HepG2 (cell line): ENCODE measurements around the gene DUSP12. TPM values are rescaled to one million over a fixed set of nuclear protein-coding genes. Genes with fewer than 3 reads are reported as not detected.

Experiments
- E2F1 ChIP-seq: sonication (generic); formaldehyde crosslinking; IDR thresholded peaks from 2 replicates; pipeline ENCODE4 v1.5.0; 2020; ENCODE audit warnings: missing genetic modification reagents
- ELF4 ChIP-seq: sonication (generic); formaldehyde crosslinking; IDR thresholded peaks from 2 replicates; pipeline ENCODE4 v1.5.0; 2020; ENCODE audit warnings: missing genetic modification reagents, mild to moderate bottlenecking, moderate library complexity, borderline replicate concordance
- FOXA1 ChIP-seq, 2 experiments: fragments of 450-650 bp in 1 of 2; sonication (generic) in 1 of 2; formaldehyde crosslinking in 1 of 2; IDR thresholded peaks; 2 replicates each; pipeline versions ENCODE4 v1.4.0 to v1.6.1; 2016 to 2020; ENCODE audit warnings: missing genetic modification reagents in 1 of 2
- FOXK1 ChIP-seq: sonication (generic); formaldehyde crosslinking; IDR thresholded peaks from 2 replicates; pipeline ENCODE4 v1.4.0; 2020; ENCODE audit warnings: low read depth, missing genetic modification reagents, borderline replicate concordance
- HES4 ChIP-seq: sonication (generic); formaldehyde crosslinking; IDR thresholded peaks from 2 replicates; pipeline ENCODE4 v1.9.0; 2021; ENCODE audit warnings: mild to moderate bottlenecking, missing genetic modification reagents, borderline replicate concordance
- HOXA5 ChIP-seq: sonication (generic); formaldehyde crosslinking; IDR thresholded peaks from 2 replicates; pipeline ENCODE4 v1.4.0; 2020; ENCODE audit warnings: missing genetic modification reagents
- ISX ChIP-seq: sonication (generic); formaldehyde crosslinking; conservative IDR thresholded peaks from 2 replicates; pipeline ENCODE4 v1.5.0; 2020; ENCODE audit warnings: missing genetic modification reagents
- MAFG ChIP-seq: sonication (generic); formaldehyde crosslinking; IDR thresholded peaks from 2 replicates; pipeline ENCODE4 v1.5.1; 2020; ENCODE audit warnings: mild to moderate bottlenecking, missing genetic modification reagents
- MEF2D ChIP-seq: sonication (generic); formaldehyde crosslinking; IDR thresholded peaks from 2 replicates; pipeline ENCODE4 v1.5.1; 2020; ENCODE audit warnings: mild to moderate bottlenecking, missing genetic modification reagents
- POGZ ChIP-seq: sonication (generic); formaldehyde crosslinking; IDR thresholded peaks from 2 replicates; pipeline ENCODE4 v1.4.0; 2020; ENCODE audit warnings: mild to moderate bottlenecking, missing genetic modification reagents
- STAT5B ChIP-seq: sonication (generic); formaldehyde crosslinking; IDR thresholded peaks from 2 replicates; pipeline ENCODE4 v1.4.0; 2020; ENCODE audit warnings: missing genetic modification reagents
- THAP9 ChIP-seq: sonication (generic); formaldehyde crosslinking; IDR thresholded peaks from 2 replicates; pipeline ENCODE4; 2020; ENCODE audit warnings: missing genetic modification reagents, mild to moderate bottlenecking, borderline replicate concordance
- ZNF224 ChIP-seq: sonication (generic); formaldehyde crosslinking; IDR thresholded peaks from 2 replicates; pipeline ENCODE4 v1.5.0; 2020; ENCODE audit warnings: mild to moderate bottlenecking, missing genetic modification reagents
- ZNF24 ChIP-seq: fragments of 450-650 bp; IDR thresholded peaks from 2 replicates; pipeline ENCODE4 v1.6.1; 2017; ENCODE audit warnings: antibody characterized with exemption, mild to moderate bottlenecking
- ZNF264 ChIP-seq: sonication (generic); formaldehyde crosslinking; IDR thresholded peaks from 2 replicates; pipeline ENCODE4 v1.4.0; 2020; ENCODE audit warnings: missing genetic modification reagents
- ZNF350 ChIP-seq: sonication (generic); formaldehyde crosslinking; IDR thresholded peaks from 2 replicates; pipeline ENCODE4 v1.4.0; 2020; ENCODE audit warnings: mild to moderate bottlenecking, low read depth, missing genetic modification reagents, borderline replicate concordance
- ZNF549 ChIP-seq: sonication (generic); formaldehyde crosslinking; IDR thresholded peaks from 2 replicates; pipeline ENCODE4 v1.5.0; 2020; ENCODE audit warnings: missing genetic modification reagents
- ZNF772 ChIP-seq: sonication (generic); formaldehyde crosslinking; IDR thresholded peaks from 2 replicates; pipeline ENCODE4 v1.5.0; 2020; ENCODE audit warnings: mild to moderate bottlenecking, missing genetic modification reagents
- ZNF773 ChIP-seq: sonication (generic); formaldehyde crosslinking; IDR thresholded peaks from 2 replicates; pipeline ENCODE4 v1.4.0; 2020; ENCODE audit warnings: missing genetic modification reagents, borderline replicate concordance
- ZNF878 ChIP-seq: sonication (generic); formaldehyde crosslinking; IDR thresholded peaks from 2 replicates; pipeline ENCODE4 v1.8.1; 2023; ENCODE audit warnings: mild to moderate bottlenecking, missing genetic modification reagents, moderate library complexity
- ZNF891 ChIP-seq: sonication (generic); formaldehyde crosslinking; IDR thresholded peaks from 2 replicates; pipeline ENCODE4 v1.5.0; 2020; ENCODE audit warnings: mild to moderate bottlenecking, missing genetic modification reagents
- polyA plus RNA-seq, 8 experiments: library from polyadenylated mRNA; depleted of rRNA in 3 of 8; stranded (reverse) in 7 of 8; unstranded in 1 of 8; fragments of >200 nt; fragmentation: Illumina TruSeq in 4 of 8; extraction: Trizol in 4 of 8; gene quantifications; 2 replicates each; pipeline versions ENCODE4 v1.2.1 to v1.2.3, GENCODE V29; 2011 to 2016; ENCODE audit warnings: low read depth in 4 of 8, missing spikeins in 1 of 8, mixed read lengths in 1 of 8; ENCODE audit not compliant: insufficient read depth in 1 of 8
- total RNA-seq, 5 experiments: library from RNA; depleted of rRNA; stranded (reverse); fragments of >200 nt; fragmentation: Illumina TruSeq; extraction: Trizol; gene quantifications; 2 replicates each; pipeline ENCODE4 v1.2.3, GENCODE V29; 2016; ENCODE audit warnings: low read depth in 1 of 5

The DUSP12 gene
- total and polyA plus RNA-seq, 2 of the 13 experiments (the other 11 are each of a cell fraction or from before 2014, with no cell fraction given): 36.7 to 37.1 TPM

GRCh38 chr1:161749509-161750407, at the start of gene DUSP12 (continued):
- TF ChIP-seq E2F1 (CRISPR knock-in tag): no peak
- TF ChIP-seq THAP9 (CRISPR knock-in tag): peak; percentile 99
- no peak for TF ChIP-seq ZNF878 (CRISPR knock-in tag)
- peak; percentile 59; the same call in 1 of the 2 replicates for TF ChIP-seq ZNF264 (CRISPR knock-in tag)
- peak; percentile 64 for TF ChIP-seq HOXA5 (CRISPR knock-in tag)
- no peak for TF ChIP-seq FOXK1 (CRISPR knock-in tag)
- no peak for TF ChIP-seq ELF4
- peak; percentile 66; the same call in 1 of the 2 replicates for TF ChIP-seq ZNF773 (CRISPR knock-in tag)
- no peak for TF ChIP-seq FOXA1 (IDR thresholded peaks at IDR 0.05)
- TF ChIP-seq FOXA1 (CRISPR knock-in tag; IDR thresholded peaks at IDR 0.05): peak; percentile 2; the same call in 1 of the 2 replicates
- TF ChIP-seq ZNF24: no peak
- peak; percentile 79; the same call in 1 of the 2 replicates for TF ChIP-seq ZNF224
- TF ChIP-seq ZNF772 (CRISPR knock-in tag): peak; percentile 79
- TF ChIP-seq ZNF891 (CRISPR knock-in tag): peak; percentile 96
- TF ChIP-seq POGZ: peak; percentile 92
- TF ChIP-seq ISX (CRISPR knock-in tag): no peak
- TF ChIP-seq HES4: peak; percentile 81; the same call in 1 of the 2 replicates
- TF ChIP-seq MEF2D: peak; percentile 67
- peak; percentile 94 for TF ChIP-seq ZNF350
- TF ChIP-seq MAFG: no peak
- TF ChIP-seq ZNF549 (CRISPR knock-in tag): no peak
- no peak for TF ChIP-seq STAT5B (CRISPR knock-in tag)
